SU-DHL-6 (cell line): Measurements from ENCODE around the gene SERPINH1.

ENCODE experiments used
- CTCF ChIP-seq: fragments of 200-600 bp; sonication (generic); IDR thresholded peaks from one replicate; pipeline ENCODE4 v1.5.1; 2017; ENCODE audit warnings: antibody characterized with exemption, mild to moderate bottlenecking, low read length, moderate library complexity; ENCODE audit not compliant: insufficient read depth, poor library complexity, severe bottlenecking
- EZH2phosphoT487 ChIP-seq: fragments of 200-600 bp; sonication (generic), shearing (Covaris generic); conservative IDR thresholded peaks from 2 replicates; pipeline ENCODE4 v1.6.1; 2018; ENCODE audit warnings: mild to moderate bottlenecking, antibody characterized with exemption, low read length, moderate library complexity, mixed read lengths

DNA sequence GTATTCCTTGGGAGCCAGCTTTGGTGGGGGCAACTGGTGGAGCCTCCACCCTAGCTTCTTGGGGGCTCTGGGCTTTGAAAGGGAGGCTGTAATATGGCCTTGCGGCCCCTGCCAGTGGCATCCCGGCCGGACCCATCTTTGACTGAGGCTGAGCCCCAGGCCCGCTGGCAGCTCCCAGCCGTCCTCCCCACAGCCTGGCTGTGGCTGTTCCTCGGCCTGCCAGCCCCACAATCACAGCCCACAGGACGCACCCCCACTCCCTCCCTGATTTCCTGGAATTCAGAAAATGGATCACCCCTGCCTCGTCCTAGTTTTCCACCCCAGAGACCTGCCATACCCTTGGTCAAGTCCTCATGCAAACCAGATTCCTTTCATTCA, 23.2 kb downstream of the SERPINH1 start:
- TF ChIP-seq CTCF (no peak), EZH2phosphoT487 (no peak)
